HUES48 (cell line): ENCODE measurements around the gene RPL4.

Source experiments
- H3K27ac ChIP-seq: one replicate; pipeline ENCODE4 v1.7.0; 2013; ENCODE audit warnings: low read depth, low read length, inconsistent platforms
- H3K27me3 ChIP-seq: 2 replicates; pipeline ENCODE4 v1.6.1; 2013; ENCODE audit warnings: mild to moderate bottlenecking, low read length; ENCODE audit not compliant: control insufficient read depth, insufficient read depth
- H3K36me3 ChIP-seq: 2 replicates; pipeline ENCODE4 v1.6.1; 2013; ENCODE audit warnings: low read length; ENCODE audit not compliant: control insufficient read depth, insufficient read depth
- H3K4me1 ChIP-seq: 2 replicates; pipeline ENCODE4 v1.6.1; 2013; ENCODE audit warnings: mild to moderate bottlenecking, low read length; ENCODE audit not compliant: control insufficient read depth, insufficient read depth
- H3K4me3 ChIP-seq: 2 replicates; pipeline ENCODE4 v1.5.1; 2013; ENCODE audit warnings: mild to moderate bottlenecking, low read depth, low read length
- H3K9ac ChIP-seq: 2 replicates; pipeline ENCODE4 v1.6.1; 2013; ENCODE audit warnings: mild to moderate bottlenecking, low read depth, low read length, moderate library complexity
- H3K9me3 ChIP-seq: 2 replicates; pipeline ENCODE4 v1.6.1; 2013; ENCODE audit warnings: low read length; ENCODE audit not compliant: control insufficient read depth, insufficient read depth

Gene RPL4

DNA sequence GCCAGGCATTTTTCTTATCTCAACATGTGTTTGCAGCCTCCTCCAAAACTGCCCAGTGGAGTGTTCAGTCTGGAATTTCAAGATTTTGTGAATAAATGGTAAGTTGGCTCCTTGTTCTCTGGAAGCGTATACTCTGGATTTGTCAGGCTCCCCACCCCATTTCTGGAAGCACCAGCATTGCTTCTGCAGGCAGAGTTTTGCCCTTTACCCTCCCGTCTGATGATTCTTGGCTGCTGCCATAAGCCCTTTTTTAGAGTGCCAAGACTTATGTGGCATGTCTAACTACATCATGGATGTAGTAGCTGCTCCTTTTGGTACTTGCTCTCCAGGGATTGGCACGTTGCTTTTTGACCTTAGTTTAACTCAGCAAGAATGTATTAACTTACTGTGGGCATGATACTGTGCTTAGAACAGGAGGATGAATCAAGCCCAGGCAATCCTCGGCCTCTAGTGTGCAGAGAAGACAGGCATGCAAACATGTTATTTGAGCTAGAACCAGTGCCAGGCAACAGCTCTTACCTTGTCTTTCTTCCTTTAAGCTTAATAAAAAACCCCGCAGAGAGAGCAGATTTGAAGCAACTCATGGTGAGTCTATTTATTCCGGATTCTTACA is 15.4 kb downstream of the RPL4 start:
- Histone ChIP-seq H3K4me3 (no peak overlapping the region), H3K36me3 (peaks cover 93% of the 10 kb centered on the region), H3K4me1 (no peaks in the 10 kb centered on the region), H3K27me3 (no peaks in the 10 kb centered on the region), H3K9ac (no peak overlapping the region), H3K27ac (no peak overlapping the region), H3K9me3 (no peaks in the 10 kb centered on the region)

DNA sequence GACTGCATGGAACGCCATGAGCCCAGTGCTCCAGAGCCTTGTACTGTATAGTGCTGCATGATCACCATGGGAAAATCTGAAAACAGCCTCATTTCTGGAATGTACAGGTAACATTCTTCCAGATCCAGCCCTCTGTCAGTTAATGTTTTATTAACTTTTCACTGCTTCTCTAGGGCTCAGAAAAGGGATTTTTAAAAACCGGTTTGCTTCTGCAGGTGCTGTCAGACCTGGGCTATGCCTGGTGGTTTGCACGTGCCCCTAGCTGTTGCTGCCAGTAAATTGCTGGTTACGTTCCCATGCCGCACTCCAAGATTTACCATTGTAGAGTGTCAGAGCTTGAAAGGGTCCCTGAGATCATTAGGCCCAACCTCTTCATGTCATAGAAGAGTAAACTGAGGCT is 16.1 kb downstream of the RPL4 start:
- Histone ChIP-seq H3K9me3 (no peaks in the 10 kb centered on the region), H3K27me3 (no peaks in the 10 kb centered on the region), H3K27ac (no peak overlapping the region), H3K9ac (no peak overlapping the region), H3K4me1 (no peaks in the 10 kb centered on the region), H3K4me3 (no peak overlapping the region), H3K36me3 (peaks cover 85% of the 10 kb centered on the region)

DNA sequence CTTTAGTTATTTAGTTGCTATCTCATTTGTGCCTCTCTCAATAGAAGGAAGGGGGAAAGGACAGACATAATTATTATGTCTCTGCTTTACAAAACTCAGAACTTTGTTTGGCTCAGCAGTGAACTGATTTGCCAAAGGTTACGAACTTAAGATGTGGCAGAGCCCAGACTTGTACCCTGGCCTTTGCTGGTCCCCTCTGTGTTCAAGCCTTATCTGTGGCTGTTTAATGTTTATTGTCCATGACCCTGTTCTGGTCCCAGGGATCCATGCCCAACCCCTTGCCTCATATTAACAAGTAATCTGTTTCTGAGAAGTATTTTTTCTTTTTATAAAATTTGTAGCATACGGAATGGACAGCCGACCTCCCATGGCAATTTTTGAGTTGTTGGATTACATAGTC is 17.8 kb downstream of the RPL4 start:
- Histone ChIP-seq H3K4me1 (no peaks in the 10 kb centered on the region), H3K9me3 (no peaks in the 10 kb centered on the region), H3K36me3 (peaks cover 80% of the 10 kb centered on the region)

DNA sequence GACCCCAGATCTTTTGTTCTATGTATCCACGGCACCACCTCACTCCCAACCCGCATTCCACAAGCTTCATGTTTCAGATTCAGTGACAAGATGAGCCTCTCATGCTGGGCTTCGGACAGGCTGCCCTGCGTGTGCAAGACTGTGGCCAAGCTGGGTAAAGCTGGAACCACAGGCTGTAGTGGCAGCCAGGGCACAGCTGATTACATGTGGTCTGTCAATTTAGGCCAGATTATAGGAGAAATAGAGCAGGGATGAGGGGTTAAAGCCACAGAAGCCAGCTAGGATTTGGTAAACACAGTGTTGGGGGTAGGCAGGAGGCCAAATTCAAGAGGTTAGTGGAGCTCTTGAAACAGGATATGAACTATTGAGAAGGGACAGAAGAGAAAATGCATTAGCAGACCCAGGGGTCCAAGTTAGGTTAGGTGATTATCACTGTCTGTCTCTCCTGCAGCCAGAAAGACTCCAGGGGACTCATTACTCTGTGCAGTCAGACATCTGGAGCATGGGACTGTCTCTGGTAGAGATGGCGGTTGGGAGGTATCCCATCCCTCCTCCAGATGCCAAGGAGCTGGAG is 20.0 kb downstream of the RPL4 start:
- Histone ChIP-seq H3K9ac (no peak overlapping the region), H3K36me3 (peaks cover 66% of the 10 kb centered on the region), H3K9me3 (no peaks in the 10 kb centered on the region), H3K27ac (no peak overlapping the region), H3K4me3 (no peak overlapping the region), H3K27me3 (no peaks in the 10 kb centered on the region), H3K4me1 (no peaks in the 10 kb centered on the region)

More for the DNA sequence above, 17.8 kb downstream of the RPL4 start:
- Histone ChIP-seq H3K9ac (no peak overlapping the region), H3K4me3 (no peak overlapping the region), H3K27me3 (no peaks in the 10 kb centered on the region), H3K27ac (no peak overlapping the region)

DNA sequence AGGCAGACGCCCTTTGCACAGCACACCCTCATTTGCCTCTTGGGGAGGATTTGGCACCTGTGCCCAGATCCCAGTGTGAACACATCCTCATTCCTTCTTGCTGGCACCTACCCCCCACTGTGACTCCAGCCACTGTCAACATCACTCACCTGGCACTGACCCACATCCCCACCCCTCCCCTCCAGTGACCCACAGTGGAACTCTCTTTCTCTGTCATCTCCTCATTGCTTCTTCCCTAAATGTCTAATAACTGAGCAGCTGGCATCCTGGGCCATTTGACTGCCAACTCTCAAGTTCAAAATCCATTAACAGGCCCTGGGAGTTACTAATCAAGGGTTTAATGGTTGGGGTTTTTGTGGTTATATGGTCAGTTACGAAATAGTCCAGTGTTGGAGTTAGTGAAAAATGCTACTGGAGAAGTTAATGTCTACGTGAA is 21.5 kb downstream of the RPL4 start:
- H3K27ac ChIP-seq, result no peak overlapping the region

DNA sequence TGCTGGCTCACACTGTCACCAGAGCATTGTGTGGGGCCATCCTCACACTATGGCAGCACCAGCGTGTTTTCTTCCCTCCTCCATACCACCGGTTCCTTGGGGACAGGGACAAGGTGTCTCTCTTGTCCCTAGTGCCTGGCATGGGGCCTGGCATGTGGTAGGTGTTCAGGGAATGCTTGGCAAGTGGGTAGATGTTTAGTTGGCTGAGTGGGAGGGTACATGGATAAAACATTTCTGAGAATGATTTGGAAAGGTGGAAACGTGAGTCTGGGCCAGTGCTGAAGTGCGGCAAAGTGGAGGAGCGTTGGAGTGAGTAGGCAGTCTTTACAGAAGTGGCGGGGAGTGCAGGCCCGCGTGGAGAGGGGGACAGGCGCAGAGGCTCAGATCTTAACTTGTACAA is 22.1 kb downstream of the RPL4 start:
- Histone ChIP-seq H3K9ac (no peak overlapping the region), H3K27me3 (no peaks in the 10 kb centered on the region), H3K27ac (no peak overlapping the region), H3K4me1 (no peaks in the 10 kb centered on the region), H3K4me3 (no peak overlapping the region), H3K9me3 (no peaks in the 10 kb centered on the region), H3K36me3 (peaks cover 45% of the 10 kb centered on the region)

More for the DNA sequence above, 21.5 kb downstream of the RPL4 start:
- no peaks in the 10 kb centered on the region for H3K4me1 ChIP-seq
- H3K4me3 ChIP-seq, result no peak overlapping the region
- H3K27me3 ChIP-seq, result no peaks in the 10 kb centered on the region
- peaks cover 51% of the 10 kb centered on the region for H3K36me3 ChIP-seq
- H3K9me3 ChIP-seq, result no peaks in the 10 kb centered on the region
- H3K9ac ChIP-seq, result no peak overlapping the region

DNA sequence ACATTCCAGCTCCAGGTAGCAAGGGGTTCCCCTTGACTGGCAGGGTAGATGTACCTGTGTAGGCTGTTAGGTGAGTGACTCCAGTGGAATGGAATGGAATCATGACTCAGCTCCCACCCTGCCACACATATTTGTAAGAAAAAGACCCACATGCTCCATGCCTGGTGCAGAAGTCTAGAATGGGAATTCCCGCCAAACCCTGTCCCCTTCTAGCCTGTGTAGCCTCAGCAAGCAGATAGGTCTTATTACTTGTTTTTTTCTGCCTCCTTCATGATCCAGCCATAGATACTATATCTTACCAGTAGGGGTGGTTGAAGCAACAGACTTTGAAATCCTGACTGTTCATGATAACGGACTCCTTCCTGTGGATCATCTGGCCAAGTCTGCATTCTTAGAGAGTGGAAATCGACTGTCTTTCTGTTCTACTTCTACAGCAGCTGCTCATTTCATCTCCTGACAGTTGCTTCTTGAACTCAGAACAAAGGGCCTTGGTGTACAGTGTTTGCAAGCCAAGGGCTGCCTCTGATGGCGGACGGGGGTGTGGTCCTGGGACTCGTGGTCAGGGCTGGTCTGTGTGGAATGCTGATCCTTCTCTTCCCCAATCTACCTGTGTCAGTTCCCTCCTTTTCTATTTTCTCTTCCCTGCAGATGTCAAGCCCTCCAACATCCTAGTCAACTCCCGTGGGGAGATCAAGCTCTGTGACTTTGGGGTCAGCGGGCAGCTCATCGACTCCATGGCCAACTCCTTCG is 23.4 kb downstream of the RPL4 start:
- no peak overlapping the region for H3K27ac ChIP-seq
- H3K9ac ChIP-seq, result no peak overlapping the region
- peaks cover 34% of the 10 kb centered on the region for H3K36me3 ChIP-seq
- H3K4me1 ChIP-seq, result peaks cover 10% of the 10 kb centered on the region
- H3K9me3 ChIP-seq, result no peaks in the 10 kb centered on the region
- H3K27me3 ChIP-seq, result no peaks in the 10 kb centered on the region
- H3K4me3 ChIP-seq, result no peak overlapping the region

DNA sequence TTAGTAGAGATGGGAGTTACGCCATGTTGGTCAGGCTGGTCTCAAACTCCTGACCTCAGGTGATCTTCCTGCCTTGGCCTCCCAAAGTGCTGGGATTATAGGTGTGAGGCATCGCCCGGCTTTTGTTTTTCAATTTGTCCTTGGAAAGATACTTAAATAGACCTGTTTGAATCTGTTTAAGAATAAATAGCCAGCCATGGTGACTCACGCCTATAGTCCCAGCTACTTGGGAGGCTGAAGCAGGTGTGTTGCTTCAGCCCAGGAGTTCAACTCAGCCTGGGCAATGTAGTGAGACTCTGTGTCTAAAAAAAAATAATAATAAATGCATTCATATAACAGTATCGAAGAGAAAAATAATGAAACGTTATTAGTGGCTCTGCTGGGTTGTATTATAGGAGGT is 24.4 kb downstream of the RPL4 start:
- H3K4me1 ChIP-seq, result peaks cover 20% of the 10 kb centered on the region
- H3K36me3 ChIP-seq, result peaks cover 27% of the 10 kb centered on the region
- no peak overlapping the region for H3K27ac ChIP-seq
- no peak overlapping the region for H3K9ac ChIP-seq
- no peaks in the 10 kb centered on the region for H3K9me3 ChIP-seq
- no peak overlapping the region for H3K4me3 ChIP-seq
- H3K27me3 ChIP-seq, result no peaks in the 10 kb centered on the region

DNA sequence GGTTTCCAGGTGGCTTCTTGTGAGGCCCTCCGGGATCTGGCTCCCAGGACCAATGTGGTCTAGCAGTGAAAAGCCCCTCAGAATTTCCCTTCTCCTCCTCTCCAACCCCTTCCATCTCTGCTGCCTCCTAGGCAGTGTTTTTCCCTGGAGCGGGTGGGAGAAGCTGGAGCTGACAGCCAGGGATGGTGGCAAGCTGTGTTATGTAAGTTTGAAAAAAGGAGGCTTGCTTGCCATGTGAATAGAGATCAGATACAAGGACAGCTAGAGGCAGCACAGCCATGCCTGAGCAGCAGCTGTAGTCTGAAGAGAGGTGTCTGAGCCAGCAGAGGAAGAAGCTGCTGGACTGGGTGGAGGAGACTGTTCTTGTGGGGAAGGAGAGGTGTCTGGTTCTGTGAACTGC is 27.6 kb downstream of the RPL4 start:
- peaks cover 9% of the 10 kb centered on the region for H3K36me3 ChIP-seq
- H3K9me3 ChIP-seq, result no peaks in the 10 kb centered on the region
- no peak overlapping the region for H3K27ac ChIP-seq
- no peaks in the 10 kb centered on the region for H3K27me3 ChIP-seq
- H3K9ac ChIP-seq, result no peak overlapping the region
- no peak overlapping the region for H3K4me3 ChIP-seq
- H3K4me1 ChIP-seq, result peaks cover 51% of the 10 kb centered on the region

DNA sequence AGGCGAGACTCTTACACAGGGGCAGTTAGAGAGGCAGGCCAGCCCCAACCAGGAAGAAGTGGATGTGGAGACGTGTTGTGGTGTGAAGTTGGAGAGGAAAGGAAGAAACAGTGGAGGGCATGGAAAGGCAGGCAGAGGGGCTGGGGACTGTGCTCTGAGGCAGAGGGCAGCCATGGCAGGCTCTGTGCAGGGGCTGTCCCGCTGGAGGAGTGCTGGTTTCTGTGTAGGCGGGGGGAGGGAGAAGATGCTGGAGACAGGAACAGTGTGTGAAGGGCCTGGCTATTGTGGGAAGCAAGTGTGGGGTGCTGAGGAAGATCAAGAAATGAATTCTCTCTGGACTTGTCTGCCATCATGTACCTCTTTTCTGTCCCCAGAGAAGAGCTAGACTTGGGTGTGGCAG is 28.1 kb downstream of the RPL4 start:
- H3K4me1 ChIP-seq, result peaks cover 53% of the 10 kb centered on the region
- no peaks in the 10 kb centered on the region for H3K9me3 ChIP-seq
- peaks cover 4% of the 10 kb centered on the region for H3K36me3 ChIP-seq
- no peak overlapping the region for H3K4me3 ChIP-seq
- no peaks in the 10 kb centered on the region for H3K27me3 ChIP-seq
- no peak overlapping the region for H3K9ac ChIP-seq
- no peak overlapping the region for H3K27ac ChIP-seq

DNA sequence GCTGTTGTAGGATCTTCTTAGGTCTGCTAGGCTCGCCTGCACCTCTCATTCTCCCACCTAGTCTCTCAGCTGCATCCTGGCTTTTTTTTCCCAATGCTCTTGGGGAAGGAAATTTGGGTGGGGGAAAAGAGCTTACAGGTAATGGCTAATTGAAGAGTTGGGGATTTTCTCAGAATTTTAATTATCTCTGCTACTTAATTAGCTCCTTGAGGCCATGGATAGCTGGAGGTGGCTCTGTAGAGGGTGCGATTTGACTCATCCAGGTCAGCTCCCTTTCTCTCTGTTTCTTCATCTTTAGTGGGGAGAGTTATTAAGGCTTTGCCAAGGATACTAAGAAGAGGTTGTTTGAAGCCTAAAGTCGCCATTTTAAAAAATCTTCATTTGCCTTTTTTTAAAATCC is 29.7 kb downstream of the RPL4 start:
- H3K36me3 ChIP-seq, result no peaks in the 10 kb centered on the region
- peaks cover 68% of the 10 kb centered on the region for H3K4me1 ChIP-seq
- peak overlapping the region; percentile 32 for H3K27ac ChIP-seq
- no peaks in the 10 kb centered on the region for H3K9me3 ChIP-seq
- no peaks in the 10 kb centered on the region for H3K27me3 ChIP-seq
- no peak overlapping the region for H3K4me3 ChIP-seq
- H3K9ac ChIP-seq, result no peak overlapping the region
